AG04449 (cell line): ENCODE data around the gene KRTAP20-2.

ENCODE experiments used
- CTCF ChIA-PET: fragments of 350-600 bp; formaldehyde crosslinking; extraction: SDS; loops from one replicate; lab custom pipeline; 2021; ENCODE audit warnings: antibody characterized with exemption; lab: Yijun Ruan, JAX
- POLR2A ChIA-PET: fragments of 400-600, 350-600 bp; formaldehyde crosslinking; extraction: SDS; loops from one replicate; lab custom pipeline; 2020; ENCODE audit warnings: antibody characterized with exemption, inconsistent platforms; lab: Yijun Ruan, JAX
- DNase-seq: peaks from one replicate; pipeline ENCODE4 v3.0.0-alpha.2; 2010; ENCODE audit warnings: low read depth, low spot score
- H3K4me3 ChIP-seq: 2 replicates; pipeline ENCODE4 v1.5.1; 2011; ENCODE audit warnings: low read depth, mild to moderate bottlenecking, control low read depth, low read length
- TF ChIP-seq, protein P1 (sequence below): IDR thresholded peaks from one replicate; pipeline ENCODE4 v1.5.1; 2011; ENCODE audit warnings: mild to moderate bottlenecking, moderate library complexity, low read length, control low read depth, inconsistent platforms; ENCODE audit not compliant: insufficient read depth; ENCODE audit errors: missing control alignments

The KRTAP20-2 gene

DNA sequence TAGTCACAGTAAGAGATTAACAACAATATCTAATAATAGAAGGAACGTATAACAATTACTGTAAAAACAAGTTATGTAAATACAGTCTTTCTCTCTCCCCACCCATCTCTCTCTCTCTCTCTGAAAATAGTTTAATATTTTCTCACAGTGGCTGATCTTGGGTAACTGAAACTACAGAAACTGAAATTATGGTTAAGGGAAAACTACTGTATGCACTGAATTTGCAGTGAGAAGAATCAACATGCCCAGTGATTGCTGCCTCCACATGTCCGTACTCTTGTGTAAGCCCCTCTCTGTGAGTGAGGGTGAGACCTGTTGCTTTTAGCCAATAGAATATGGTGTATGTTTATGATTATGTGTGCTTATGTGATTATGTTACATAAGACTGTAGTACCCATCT is 22.9 kb upstream of the KRTAP20-2 start:
- no peak overlapping the region for H3K4me3 ChIP-seq
- TF ChIP-seq, protein P1, sequence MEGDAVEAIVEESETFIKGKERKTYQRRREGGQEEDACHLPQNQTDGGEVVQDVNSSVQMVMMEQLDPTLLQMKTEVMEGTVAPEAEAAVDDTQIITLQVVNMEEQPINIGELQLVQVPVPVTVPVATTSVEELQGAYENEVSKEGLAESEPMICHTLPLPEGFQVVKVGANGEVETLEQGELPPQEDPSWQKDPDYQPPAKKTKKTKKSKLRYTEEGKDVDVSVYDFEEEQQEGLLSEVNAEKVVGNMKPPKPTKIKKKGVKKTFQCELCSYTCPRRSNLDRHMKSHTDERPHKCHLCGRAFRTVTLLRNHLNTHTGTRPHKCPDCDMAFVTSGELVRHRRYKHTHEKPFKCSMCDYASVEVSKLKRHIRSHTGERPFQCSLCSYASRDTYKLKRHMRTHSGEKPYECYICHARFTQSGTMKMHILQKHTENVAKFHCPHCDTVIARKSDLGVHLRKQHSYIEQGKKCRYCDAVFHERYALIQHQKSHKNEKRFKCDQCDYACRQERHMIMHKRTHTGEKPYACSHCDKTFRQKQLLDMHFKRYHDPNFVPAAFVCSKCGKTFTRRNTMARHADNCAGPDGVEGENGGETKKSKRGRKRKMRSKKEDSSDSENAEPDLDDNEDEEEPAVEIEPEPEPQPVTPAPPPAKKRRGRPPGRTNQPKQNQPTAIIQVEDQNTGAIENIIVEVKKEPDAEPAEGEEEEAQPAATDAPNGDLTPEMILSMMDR: no peak
- ChIA-PET CTCF (no interaction called here), POLR2A (no interaction called here)
- no peak for DNase-seq

- CTCF ChIA-PET: no interaction called here
- DNase-seq: no peak
- TF ChIP-seq, protein P1: no peak
- no peak within 1 kb of the TSS for H3K4me3 ChIP-seq
- POLR2A ChIA-PET: no interaction called here
Measured at GRCh38 chr21:30613836-30614235, 21.2 kb upstream of the KRTAP20-2 start, which contains the start of gene KRTAP6-1. Gene KRTAP6-1 (minus strand): TSS chr21:30613930. CDS start chr21:30613904, 26 bp downstream.

GRCh38 chr21:30615199-30615598 is 19.8 kb upstream of the KRTAP20-2 start:
- POLR2A ChIA-PET: no interaction called here
- TF ChIP-seq, protein P1: no peak
- no peak overlapping the region for H3K4me3 ChIP-seq
- CTCF ChIA-PET: no interaction called here
- no peak for DNase-seq

- DNase-seq: no peak
- CTCF ChIA-PET: no interaction called here
- H3K4me3 ChIP-seq: no peak within 1 kb of the TSS
- TF ChIP-seq, protein P1: no peak
- POLR2A ChIA-PET: no interaction called here
Measured at GRCh38 chr21:30616125-30616524, 18.9 kb upstream of the KRTAP20-2 start, which contains the start of gene KRTAP20-1. Gene KRTAP20-1 (plus strand): TSS chr21:30616425. CDS start chr21:30616455, 30 bp downstream.

DNA sequence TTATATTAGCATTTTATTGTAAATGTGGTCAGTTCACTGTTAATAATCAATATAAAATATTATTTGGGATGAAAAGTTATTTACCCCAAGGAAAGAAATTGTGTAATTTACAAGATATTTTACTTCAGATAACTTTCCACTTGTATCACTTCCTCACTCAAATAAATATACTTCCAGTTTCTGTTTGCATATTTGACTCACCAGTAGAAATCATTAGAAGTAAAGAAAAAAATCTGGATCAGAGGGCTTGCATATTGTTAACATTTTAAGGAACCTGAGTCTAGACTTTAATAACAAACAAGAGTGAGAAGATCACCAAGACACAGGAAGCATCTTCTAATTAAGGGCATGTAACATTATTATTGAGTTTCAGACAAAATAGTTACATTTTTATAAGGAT is 14.9 kb upstream of the KRTAP20-2 start:
- TF ChIP-seq, protein P1: no peak
- H3K4me3 ChIP-seq: no peak overlapping the region
- CTCF ChIA-PET: no interaction called here
- no peak for DNase-seq
- POLR2A ChIA-PET: no interaction called here

GRCh38 chr21:30620522-30620921 is 14.5 kb upstream of the KRTAP20-2 start, which contains the start of gene KRTAP20-4:
Gene KRTAP20-4 (plus strand): TSS chr21:30620627.
- H3K4me3 ChIP-seq: no peak within 1 kb of the TSS
- no peak for DNase-seq
- TF ChIP-seq, protein P1: no peak
- ChIA-PET POLR2A (no interaction called here), CTCF (no interaction called here)
